SK-N-MC (cell line): ENCODE measurements around the gene ARHGAP32.

Experiments
- EZH2 ChIP-seq: fragments of 200-600 bp; sonication (generic); IDR thresholded peaks from one replicate; pipeline ENCODE4 v1.6.1; 2017; ENCODE audit warnings: antibody characterized with exemption
- POLR2AphosphoS5 ChIP-seq: IDR thresholded peaks from 2 replicates; pipeline ENCODE4 v1.6.1; 2012; ENCODE audit warnings: mild to moderate bottlenecking, low read depth, low read length, borderline replicate concordance

DNA sequence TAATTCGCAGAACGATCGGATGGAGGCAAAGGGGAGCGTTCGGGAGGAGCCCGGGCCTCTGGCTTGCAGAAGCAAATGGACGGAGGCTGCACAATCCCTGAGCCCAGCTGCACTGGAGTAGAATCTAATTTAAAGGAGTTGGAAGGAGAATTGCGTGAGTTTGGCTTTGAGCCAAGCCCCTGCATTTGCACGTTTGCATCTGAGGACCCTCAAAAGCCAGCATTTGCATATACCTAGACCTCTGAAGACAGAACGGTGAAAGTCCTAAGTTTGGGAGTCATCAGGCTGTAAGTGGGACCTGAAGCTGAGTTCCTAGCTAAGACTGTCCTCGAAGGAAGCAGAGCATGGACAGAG is 265.0 kb downstream of the ARHGAP32 start:
- TF ChIP-seq POLR2AphosphoS5 (no peak), EZH2 (no peak)
